B cell (primary cell): ENCODE results near the gene LRCOL1. TPM values are rescaled to one million over a fixed set of nuclear protein-coding genes. Genes with fewer than 3 reads are reported as not detected.

ENCODE experiments used
- ATAC-seq: fragments of 200-7000 bp; cut with Tn5 transposase; one replicate; pipeline ENCODE4 v1.10.0; 2021; ENCODE audit warnings: low read depth, mild to moderate bottlenecking, moderate number of reproducible peaks, moderate library complexity
- CTCF ChIA-PET: fragments of 350-600 bp; sonication (Branson Sonifier 250); formaldehyde crosslinking; loops from one replicate; lab custom pipeline; 2021; ENCODE audit warnings: antibody characterized with exemption, inconsistent platforms; lab: Charles Lee
- POLR2A ChIA-PET: fragments of 350-600 bp; sonication (Branson Sonifier 250); formaldehyde crosslinking; loops from one replicate; lab custom pipeline; 2021; ENCODE audit warnings: antibody characterized with exemption; lab: Charles Lee
- DNase-seq: peaks from one replicate; pipeline ENCODE4 v3.0.0; 2013
- H2AFZ ChIP-seq: 2 replicates; pipeline ENCODE4 v1.6.1; 2012; ENCODE audit warnings: mild to moderate bottlenecking, low read depth, low read length; ENCODE audit not compliant: insufficient read depth, poor library complexity, severe bottlenecking
- H3K27ac ChIP-seq, 2 donors: 1 replicate in 1 of 2; 2 replicates in 1 of 2; pipeline ENCODE4 v1.5.1; 2012 to 2013; ENCODE audit warnings: low read length in 2 of 2, mild to moderate bottlenecking in 2 of 2, moderate library complexity in 1 of 2
- H3K27me3 ChIP-seq, 4 experiments: fragments of 200-600 bp in 1 of 4; sonication (generic) in 1 of 4; replicated peaks in 1 of 4; 1 replicate in 2 of 4; 2 replicates in 2 of 4; pipeline versions ENCODE4 v1.6.1 to v1.7.0; 2013 to 2016; ENCODE audit warnings: low read length in 3 of 4, mild to moderate bottlenecking in 2 of 4, mixed read lengths in 1 of 4, moderate library complexity in 1 of 4; ENCODE audit not compliant: insufficient read depth in 4 of 4, control insufficient read depth in 3 of 4; ENCODE audit errors: control extremely low read depth in 1 of 4
- H3K36me3 ChIP-seq, 2 experiments: replicated peaks in 1 of 2; 1 replicate in 1 of 2; 2 replicates in 1 of 2; pipeline versions ENCODE4 v1.6.1 to v1.7.1; 2013; ENCODE audit warnings: low read length in 1 of 2; ENCODE audit not compliant: insufficient read depth in 2 of 2, control insufficient read depth in 1 of 2; ENCODE audit errors: control extremely low read depth in 1 of 2, extremely low read depth in 1 of 2
- H3K4me1 ChIP-seq, 2 donors: fragments of 200-600 bp in 1 of 2; sonication (generic) in 1 of 2; 1 replicate in 1 of 2; 2 replicates in 1 of 2; pipeline versions ENCODE4 v1.5.1 to v1.6.1; 2013 to 2017; ENCODE audit warnings: low read length in 2 of 2; ENCODE audit not compliant: control insufficient read depth in 2 of 2, insufficient read depth in 2 of 2
- H3K4me2 ChIP-seq: replicated peaks from 2 replicates; pipeline ENCODE3; 2012; ENCODE audit warnings: mild to moderate bottlenecking, low read depth, low read length; ENCODE audit not compliant: poor library complexity, severe bottlenecking
- H3K4me3 ChIP-seq, 5 experiments: fragments of 200-600 bp in 1 of 5; sonication (generic) in 1 of 5; 1 replicate in 3 of 5; 2 replicates in 2 of 5; pipeline versions ENCODE4 v1.5.1 to v1.7.0; 2011 to 2016; ENCODE audit warnings: low read length in 4 of 5, mild to moderate bottlenecking in 4 of 5, low read depth in 2 of 5, control low read depth in 1 of 5, moderate library complexity in 1 of 5; ENCODE audit not compliant: insufficient read depth in 1 of 5; ENCODE audit errors: control extremely low read depth in 1 of 5, extremely low read depth in 1 of 5
- H3K79me2 ChIP-seq: fragments of 200-600 bp; sonication (generic); one replicate; pipeline ENCODE4 v1.6.0; 2016; ENCODE audit warnings: low read length; ENCODE audit not compliant: control insufficient read depth, insufficient read depth
- H3K9ac ChIP-seq: fragments of 200-600 bp; sonication (generic); 2 replicates; pipeline ENCODE4 v1.6.1; 2017; ENCODE audit warnings: mild to moderate bottlenecking, low read length, moderate library complexity
- H3K9me3 ChIP-seq, 3 donors: one replicate each; pipeline versions ENCODE4 v1.6.1 to v1.7.1; 2013; ENCODE audit warnings: low read length in 2 of 3; ENCODE audit not compliant: control insufficient read depth in 2 of 3, insufficient read depth in 1 of 3; ENCODE audit errors: control extremely low read depth in 1 of 3
- H4K20me1 ChIP-seq: 2 replicates; pipeline ENCODE4 v1.6.0; 2012; ENCODE audit warnings: mild to moderate bottlenecking, low read length; ENCODE audit not compliant: insufficient read depth, control insufficient read depth, poor library complexity, severe bottlenecking
- H3K27ac Mint-ChIP-seq: one replicate; pipeline ENCODE4 v1.8.0; 2021; ENCODE audit warnings: mixed read lengths
- H3K27me3 Mint-ChIP-seq: one replicate; pipeline ENCODE4 v1.8.0; 2021; ENCODE audit warnings: mixed read lengths
- H3K4me1 Mint-ChIP-seq: one replicate; pipeline ENCODE4 v1.8.0; 2021; ENCODE audit warnings: mixed read lengths
- H3K4me3 Mint-ChIP-seq: one replicate; pipeline ENCODE4 v1.8.0; 2021; ENCODE audit warnings: mixed read lengths
- H3K9me3 Mint-ChIP-seq: one replicate; pipeline ENCODE4 v1.8.0; 2022; ENCODE audit warnings: mixed read lengths; ENCODE audit not compliant: insufficient read depth
- EZH2 ChIP-seq: IDR thresholded peaks from 2 replicates; pipeline ENCODE4 v1.6.1; 2012; ENCODE audit warnings: borderline replicate concordance, low read depth, mild to moderate bottlenecking, moderate library complexity, low read length; ENCODE audit not compliant: insufficient read depth, poor library complexity, severe bottlenecking
- WGBS: methylation state at CpG from one replicate; pipeline ENCODE4 v1.1.5; 2013; ENCODE audit warnings: missing lambda C conversion rate; ENCODE audit not compliant: insufficient coverage; 5-methylcytosine and 5-hydroxymethylcytosine counted together
- intact Hi-C: fragments of 100-400 bp; cut with micrococcal nuclease; formaldehyde crosslinking; loops from one replicate; pipeline ENCODE4 v1.10.0; 2022
- polyA plus RNA-seq: library from polyadenylated mRNA; depleted of rRNA; stranded (reverse); fragments of >200 nt; gene quantifications from 2 replicates; pipeline ENCODE4 v1.2.3, GENCODE V29; 2012
- total RNA-seq, 2 donors: library from RNA; stranded (reverse); fragments of 120-200 nt in 1 of 2; gene quantifications; 1 replicate in 1 of 2; 2 replicates in 1 of 2; pipeline versions ENCODE4 v1.2.3 to v1.2.4, GENCODE V29; 2013 to 2022
- TF ChIP-seq, protein P1 (sequence below): fragments of 200-600 bp; IDR thresholded peaks from one replicate; pipeline ENCODE4 v1.8.0; 2022; ENCODE audit warnings: antibody characterized with exemption, mild to moderate bottlenecking

The LRCOL1 gene
- total and polyA plus RNA-seq, 2 donors (not counting 1 experiment from before 2014, with no cell fraction given), result not detected

DNA sequence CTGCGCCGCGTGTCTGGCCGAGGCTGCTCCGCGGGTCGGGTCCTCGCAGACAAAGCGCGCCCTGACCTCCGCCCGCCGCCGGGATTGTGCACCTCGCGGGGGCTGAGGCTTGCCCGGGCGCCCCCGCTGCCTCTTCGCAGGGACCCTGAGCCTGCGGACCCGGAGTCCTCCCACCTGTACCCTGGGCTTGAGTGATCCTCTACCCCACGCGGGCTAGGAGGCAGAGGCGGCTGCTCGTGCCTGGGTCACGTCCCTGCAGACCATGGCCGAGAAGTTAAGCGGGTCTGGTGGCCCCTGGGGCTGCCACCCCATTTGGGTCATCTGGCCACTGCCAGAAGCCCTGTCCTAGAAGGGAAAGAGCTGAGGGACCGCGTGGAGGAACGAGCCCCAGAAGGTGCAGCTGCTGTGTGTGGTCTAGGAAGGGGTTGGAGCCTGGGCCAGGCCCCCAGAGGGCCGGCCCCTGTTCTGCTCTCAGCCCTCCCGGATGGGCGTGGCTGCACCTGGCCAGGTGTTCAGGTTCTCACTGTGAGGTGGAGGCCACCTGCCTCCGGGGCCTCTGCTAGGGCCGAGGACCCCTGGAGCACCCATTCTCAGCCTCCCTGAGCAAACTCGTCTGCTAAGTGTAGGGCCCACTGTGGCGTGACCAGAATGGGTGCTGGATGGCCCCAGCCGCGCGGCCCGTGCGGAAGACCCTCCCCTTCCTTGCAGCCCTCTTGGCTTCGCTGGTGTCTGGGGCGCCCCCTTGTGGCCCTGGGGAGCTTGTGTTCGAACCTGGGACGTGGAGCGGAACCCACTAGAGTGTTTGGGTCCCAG lies 49.6 kb downstream of the LRCOL1 start:
- Histone ChIP-seq H3K79me2 (peaks cover 44% of the 10 kb centered on the region), H3K4me3 (peak overlapping the region in 4 of 5 experiments; percentile 44 to 64 (median 58)), H3K9me3 (no peaks in the 10 kb centered on the region), H3K9ac (peak overlapping the region; percentile 66), H4K20me1 (peaks cover 73% of the 10 kb centered on the region), H2AFZ (peak overlapping the region; percentile 42), H3K36me3 (peaks cover under 1 to 11% of the 10 kb centered on the region in 2 experiments), H3K27ac (peak overlapping the region in 1 of 2 donors; percentile 18), H3K27me3 (no peaks in the 10 kb centered on the region), H3K4me1 (peaks cover 27 to 35% of the 10 kb centered on the region in 2 donors), H3K4me2 (peak overlapping the region; percentile 96)
- ChIA-PET CTCF (interaction anchor here (0.9 to 3.6 kb wide), 8 partner anchors 16 to 409 kb away, joined by 3 to 57 read pairs (median 4); no protein-coding TSS in a partner anchor), POLR2A (interaction anchor here (0.6 to 1.0 kb wide), 3 partner anchors 130 to 199 kb away, joined by 3 to 4 read pairs (median 3); no protein-coding TSS in a partner anchor)
- under 1% methylated on average over 49 of the region's 49 CpGs for WGBS
- Mint-ChIP-seq H3K9me3 (no peaks in the 10 kb centered on the region), H3K4me1 (peaks cover 30% of the 10 kb centered on the region), H3K27me3 (no peaks in the 10 kb centered on the region), H3K27ac (peak overlapping the region; percentile 67), H3K4me3 (peak overlapping the region; percentile 83)
- peak; percentile 88 for DNase-seq
- intact Hi-C loops, result loop anchor here (1.0 kb wide), 3 partner anchors 38 to 407 kb away; no protein-coding TSS in a partner anchor
- peak; percentile 59 for ATAC-seq
- TF ChIP-seq EZH2, result no peak
- TF ChIP-seq, protein P1, sequence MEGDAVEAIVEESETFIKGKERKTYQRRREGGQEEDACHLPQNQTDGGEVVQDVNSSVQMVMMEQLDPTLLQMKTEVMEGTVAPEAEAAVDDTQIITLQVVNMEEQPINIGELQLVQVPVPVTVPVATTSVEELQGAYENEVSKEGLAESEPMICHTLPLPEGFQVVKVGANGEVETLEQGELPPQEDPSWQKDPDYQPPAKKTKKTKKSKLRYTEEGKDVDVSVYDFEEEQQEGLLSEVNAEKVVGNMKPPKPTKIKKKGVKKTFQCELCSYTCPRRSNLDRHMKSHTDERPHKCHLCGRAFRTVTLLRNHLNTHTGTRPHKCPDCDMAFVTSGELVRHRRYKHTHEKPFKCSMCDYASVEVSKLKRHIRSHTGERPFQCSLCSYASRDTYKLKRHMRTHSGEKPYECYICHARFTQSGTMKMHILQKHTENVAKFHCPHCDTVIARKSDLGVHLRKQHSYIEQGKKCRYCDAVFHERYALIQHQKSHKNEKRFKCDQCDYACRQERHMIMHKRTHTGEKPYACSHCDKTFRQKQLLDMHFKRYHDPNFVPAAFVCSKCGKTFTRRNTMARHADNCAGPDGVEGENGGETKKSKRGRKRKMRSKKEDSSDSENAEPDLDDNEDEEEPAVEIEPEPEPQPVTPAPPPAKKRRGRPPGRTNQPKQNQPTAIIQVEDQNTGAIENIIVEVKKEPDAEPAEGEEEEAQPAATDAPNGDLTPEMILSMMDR, result peak; percentile 83

DNA sequence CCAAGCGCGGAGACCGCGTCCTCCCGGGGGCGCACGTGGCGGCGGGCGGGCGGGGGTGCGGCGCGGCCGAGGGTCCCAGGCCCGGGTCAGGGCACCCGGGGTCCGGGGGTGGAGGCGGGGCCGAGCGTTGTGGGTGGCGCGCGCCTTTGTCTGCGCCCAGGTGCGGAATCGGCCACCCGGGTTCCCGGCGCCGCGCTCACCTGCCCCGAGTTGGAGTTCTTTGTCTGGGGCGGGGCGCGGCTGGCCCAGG lies 50.1 kb downstream of the LRCOL1 start:
- H3K27me3 Mint-ChIP-seq, result no peaks in the 10 kb centered on the region
- DNase-seq (no peak), ATAC-seq (peak; percentile 13)
- Histone ChIP-seq H3K4me3 (peak overlapping the region in 4 of 5 experiments; percentile 44 to 64 (median 58)), H3K27ac (no peak overlapping the region), H4K20me1 (peaks cover 67% of the 10 kb centered on the region), H3K9me3 (no peaks in the 10 kb centered on the region), H3K4me1 (peaks cover 27 to 35% of the 10 kb centered on the region in 2 donors), H2AFZ (peak overlapping the region; percentile 42), H3K4me2 (peak overlapping the region; percentile 96), H3K79me2 (peaks cover 38% of the 10 kb centered on the region), H3K27me3 (no peaks in the 10 kb centered on the region), H3K9ac (peak overlapping the region; percentile 66), H3K36me3 (peaks cover 0 to 6% of the 10 kb centered on the region in 2 experiments)
- POLR2A ChIA-PET, result no interaction called here
- H3K27ac Mint-ChIP-seq, result no peak overlapping the region
- whole genome bisulfite sequencing, result under 1% methylated on average over 36 of the region's 36 CpGs
- H3K4me1 Mint-ChIP-seq, result peaks cover 30% of the 10 kb centered on the region
- TF ChIP-seq, protein P1, result no peak
- no peak for TF ChIP-seq EZH2
- intact Hi-C loops, result no loop called here
- peak overlapping the region; percentile 57 for H3K4me3 Mint-ChIP-seq
- CTCF ChIA-PET, result interaction anchor here (1.0 to 3.6 kb wide), 5 partner anchors 55 to 409 kb away, joined by 3 to 57 read pairs (median 7); no protein-coding TSS in a partner anchor
- H3K9me3 Mint-ChIP-seq, result no peaks in the 10 kb centered on the region
